K562 (cell line): Measurements from ENCODE around the gene KCNQ5.

ENCODE experiments used
- BRD9 ChIP-seq: fragments of 450-650 bp; IDR thresholded peaks from 2 replicates; pipeline ENCODE4 v1.6.1; 2018; ENCODE audit warnings: low read depth; ENCODE audit not compliant: partially characterized antibody
- FOXJ3 ChIP-seq: sonication (generic); formaldehyde crosslinking; IDR thresholded peaks from 2 replicates; pipeline ENCODE4 v1.4.0; 2020; ENCODE audit warnings: mild to moderate bottlenecking, missing genetic modification reagents
- GTF2E2 ChIP-seq: fragments of 200-800 bp; sonication (Bioruptor generic); IDR thresholded peaks from 2 replicates; pipeline ENCODE4 v1.6.1; 2016; ENCODE audit warnings: missing genetic modification characterization, missing compliant biosample characterization
- POLR2A ChIP-seq: fragments of 450-650 bp; conservative IDR thresholded peaks from 2 replicates; pipeline ENCODE4 v1.6.1; 2016
- POU5F1 ChIP-seq: fragments of 150-350 bp; IDR thresholded peaks from 2 replicates; pipeline ENCODE4 v1.6.1; 2014; ENCODE audit warnings: borderline replicate concordance, low read length, low read depth, mild to moderate bottlenecking; ENCODE audit not compliant: partially characterized antibody
- RAD21 ChIP-seq, 2 experiments: fragments of 250-450 bp in 1 of 2; fragments of 450-650 bp in 1 of 2; sonication (Bioruptor Pico) in 1 of 2; formaldehyde crosslinking in 1 of 2; IDR thresholded peaks in 1 of 2; conservative IDR thresholded peaks in 1 of 2; 2 replicates each; pipeline versions ENCODE4 v1.4.0 to v1.8.0; 2020 to 2022; ENCODE audit warnings: mild to moderate bottlenecking in 2 of 2, moderate library complexity in 1 of 2
- ZFX ChIP-seq: sonication (generic); formaldehyde crosslinking; IDR thresholded peaks from 2 replicates; pipeline ENCODE4 v1.8.0; 2022; ENCODE audit warnings: mild to moderate bottlenecking, missing genetic modification reagents, moderate library complexity
- ZNF121 ChIP-seq: sonication (generic); formaldehyde crosslinking; conservative IDR thresholded peaks from 2 replicates; pipeline ENCODE4 v1.8.0; 2022; ENCODE audit warnings: missing genetic modification reagents
- TF ChIP-seq, protein P1 (sequence below): sonication (generic); formaldehyde crosslinking; IDR thresholded peaks from 2 replicates; pipeline ENCODE4 v1.8.0; 2022; ENCODE audit warnings: mild to moderate bottlenecking, low read depth, missing genetic modification reagents

DNA sequence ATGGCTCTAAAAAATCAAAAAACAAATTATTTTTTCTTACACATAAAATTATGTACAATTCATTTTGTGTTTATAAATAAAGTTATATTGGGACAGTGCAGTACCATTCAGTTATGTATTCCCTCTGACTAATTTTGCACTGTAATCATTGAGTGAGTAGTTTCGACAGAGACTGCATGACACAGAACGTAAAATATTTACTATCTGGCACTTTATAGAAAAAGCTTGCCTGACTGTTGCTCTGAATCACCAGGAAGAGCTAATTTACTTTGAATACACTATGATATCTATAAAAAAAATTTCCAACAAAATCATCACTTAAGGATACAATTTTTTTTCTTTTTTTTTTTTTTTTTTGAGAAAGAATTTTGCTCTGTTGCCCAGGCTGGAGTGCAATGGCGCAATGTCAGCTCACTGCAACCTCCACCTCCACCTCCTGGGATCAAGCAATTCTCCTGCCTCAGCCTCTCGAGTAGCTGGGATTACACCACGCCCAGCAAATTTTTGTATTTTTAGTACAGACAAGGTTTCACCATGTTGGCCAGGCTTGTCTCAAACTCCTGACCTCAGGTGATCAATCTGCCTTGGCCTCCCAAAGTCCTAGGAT, 614.4 kb downstream of the KCNQ5 start:
- TF ChIP-seq RAD21 (CRISPR knock-in tag; conservative IDR thresholded peaks at IDR 0.05 in 1 of 2, IDR thresholded peaks at IDR 0.05 in 1 of 2) (no peak), ZNF121 (CRISPR knock-in tag) (no peak), POLR2A (no peak), FOXJ3 (CRISPR knock-in tag) (no peak), POU5F1 (no peak), ZFX (CRISPR knock-in tag) (no peak), BRD9 (no peak), GTF2E2 (tag) (no peak)
- TF ChIP-seq, protein P1, sequence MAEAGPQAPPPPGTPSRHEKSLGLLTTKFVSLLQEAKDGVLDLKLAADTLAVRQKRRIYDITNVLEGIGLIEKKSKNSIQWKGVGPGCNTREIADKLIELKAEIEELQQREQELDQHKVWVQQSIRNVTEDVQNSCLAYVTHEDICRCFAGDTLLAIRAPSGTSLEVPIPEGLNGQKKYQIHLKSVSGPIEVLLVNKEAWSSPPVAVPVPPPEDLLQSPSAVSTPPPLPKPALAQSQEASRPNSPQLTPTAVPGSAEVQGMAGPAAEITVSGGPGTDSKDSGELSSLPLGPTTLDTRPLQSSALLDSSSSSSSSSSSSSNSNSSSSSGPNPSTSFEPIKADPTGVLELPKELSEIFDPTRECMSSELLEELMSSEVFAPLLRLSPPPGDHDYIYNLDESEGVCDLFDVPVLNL (CRISPR knock-in tag) = no peak
